ENCODE data around the gene ZCCHC14.

DNA sequence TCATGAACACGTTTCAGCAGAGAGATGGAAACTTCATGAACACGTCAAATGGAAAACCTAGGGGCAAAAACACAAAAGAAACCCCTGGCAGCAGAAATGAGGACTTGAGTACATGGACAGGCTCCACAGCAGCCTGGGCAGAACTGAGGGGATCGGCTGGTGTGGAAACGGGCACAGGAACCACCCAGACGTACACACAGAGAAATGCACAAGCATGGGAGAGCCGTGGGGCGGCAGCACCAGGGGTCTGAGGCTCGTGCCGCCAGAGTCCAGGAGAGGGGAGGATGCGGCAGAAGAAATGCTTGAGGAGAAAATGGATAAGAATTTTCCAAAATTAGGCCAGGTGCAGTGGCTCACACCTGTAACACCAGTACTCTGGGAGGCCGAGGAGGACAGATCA, 70.7 kb downstream of the ZCCHC14 start:
- TF ChIP-seq, protein P1, sequence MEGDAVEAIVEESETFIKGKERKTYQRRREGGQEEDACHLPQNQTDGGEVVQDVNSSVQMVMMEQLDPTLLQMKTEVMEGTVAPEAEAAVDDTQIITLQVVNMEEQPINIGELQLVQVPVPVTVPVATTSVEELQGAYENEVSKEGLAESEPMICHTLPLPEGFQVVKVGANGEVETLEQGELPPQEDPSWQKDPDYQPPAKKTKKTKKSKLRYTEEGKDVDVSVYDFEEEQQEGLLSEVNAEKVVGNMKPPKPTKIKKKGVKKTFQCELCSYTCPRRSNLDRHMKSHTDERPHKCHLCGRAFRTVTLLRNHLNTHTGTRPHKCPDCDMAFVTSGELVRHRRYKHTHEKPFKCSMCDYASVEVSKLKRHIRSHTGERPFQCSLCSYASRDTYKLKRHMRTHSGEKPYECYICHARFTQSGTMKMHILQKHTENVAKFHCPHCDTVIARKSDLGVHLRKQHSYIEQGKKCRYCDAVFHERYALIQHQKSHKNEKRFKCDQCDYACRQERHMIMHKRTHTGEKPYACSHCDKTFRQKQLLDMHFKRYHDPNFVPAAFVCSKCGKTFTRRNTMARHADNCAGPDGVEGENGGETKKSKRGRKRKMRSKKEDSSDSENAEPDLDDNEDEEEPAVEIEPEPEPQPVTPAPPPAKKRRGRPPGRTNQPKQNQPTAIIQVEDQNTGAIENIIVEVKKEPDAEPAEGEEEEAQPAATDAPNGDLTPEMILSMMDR (IDR thresholded peaks at IDR 0.05): no peak
- no peak for TF ChIP-seq ZFX (IDR thresholded peaks at IDR 0.05; ENCODE audit: borderline replicate concordance)

Measured in 22Rv1 (cell line).